CD4-positive, alpha-beta T cell treated with Interleukin-17A for 4 hours (primary cell): ENCODE measurements around the gene HCN4.

ENCODE experiments used
- DNase-seq: peaks from one replicate; pipeline ENCODE4 v3.0.0-alpha.2; 2020; ENCODE audit warnings: mixed read lengths

Gene HCN4

DNA sequence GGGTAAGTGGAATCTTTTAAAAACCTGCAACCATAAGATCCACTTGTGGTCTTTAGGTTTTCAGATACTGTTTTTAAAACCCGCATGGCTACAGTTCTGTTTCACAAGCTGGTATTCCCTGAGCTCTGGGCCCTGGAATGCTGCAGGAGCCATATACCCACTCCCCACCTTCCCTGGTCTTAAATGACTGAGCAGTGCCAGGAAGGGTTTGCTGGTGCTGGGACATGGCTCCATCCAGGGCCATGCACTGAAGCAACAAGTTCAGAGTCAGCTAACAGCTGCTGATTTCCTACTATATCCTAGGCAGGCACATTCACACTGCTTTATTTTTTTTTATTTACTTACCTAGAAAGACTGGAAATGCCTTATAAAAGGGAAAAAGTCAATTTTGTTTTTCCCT, 77.3 kb downstream of the HCN4 start:
- no peak for DNase-seq

- no peak for DNase-seq
These were observed 81.7 kb downstream of the HCN4 start for GRCh38 chr15:73287019-73287418.

GRCh38 chr15:73286311-73286710, 82.4 kb downstream of the HCN4 start:
- no peak for DNase-seq

DNA sequence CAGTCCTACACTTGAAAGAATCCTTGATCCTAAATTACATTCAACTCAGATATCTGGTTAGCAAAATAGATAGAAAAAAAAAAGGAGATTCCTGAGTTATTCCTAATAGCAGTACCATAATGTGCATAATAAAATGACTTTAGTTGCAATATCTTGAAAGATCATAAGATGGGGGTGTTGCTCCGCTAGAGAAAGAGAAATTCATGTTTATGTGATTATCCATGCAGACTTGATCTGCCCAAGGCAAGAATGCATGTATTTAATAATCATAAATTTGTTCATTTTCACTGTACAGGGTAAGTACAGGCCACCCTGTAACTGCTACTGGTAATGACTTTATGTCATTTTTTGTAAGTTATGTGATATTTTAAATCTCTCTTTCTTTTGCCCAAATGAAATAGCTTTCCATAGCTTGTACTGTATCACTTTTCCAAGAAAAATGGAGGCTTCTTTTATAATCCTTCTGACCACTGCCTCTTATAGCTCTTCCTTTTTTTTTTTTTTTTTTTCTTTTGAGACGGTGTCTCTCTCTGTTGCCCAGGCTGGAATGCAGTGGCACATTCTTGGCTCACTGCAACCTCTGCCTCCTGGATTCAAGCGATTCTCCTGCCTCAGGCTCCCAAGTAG, 84.6 kb downstream of the HCN4 start:
- no peak for DNase-seq

- DNase-seq: no peak
These were observed 85.3 kb downstream of the HCN4 start for GRCh38 chr15:73283366-73283962.

DNA sequence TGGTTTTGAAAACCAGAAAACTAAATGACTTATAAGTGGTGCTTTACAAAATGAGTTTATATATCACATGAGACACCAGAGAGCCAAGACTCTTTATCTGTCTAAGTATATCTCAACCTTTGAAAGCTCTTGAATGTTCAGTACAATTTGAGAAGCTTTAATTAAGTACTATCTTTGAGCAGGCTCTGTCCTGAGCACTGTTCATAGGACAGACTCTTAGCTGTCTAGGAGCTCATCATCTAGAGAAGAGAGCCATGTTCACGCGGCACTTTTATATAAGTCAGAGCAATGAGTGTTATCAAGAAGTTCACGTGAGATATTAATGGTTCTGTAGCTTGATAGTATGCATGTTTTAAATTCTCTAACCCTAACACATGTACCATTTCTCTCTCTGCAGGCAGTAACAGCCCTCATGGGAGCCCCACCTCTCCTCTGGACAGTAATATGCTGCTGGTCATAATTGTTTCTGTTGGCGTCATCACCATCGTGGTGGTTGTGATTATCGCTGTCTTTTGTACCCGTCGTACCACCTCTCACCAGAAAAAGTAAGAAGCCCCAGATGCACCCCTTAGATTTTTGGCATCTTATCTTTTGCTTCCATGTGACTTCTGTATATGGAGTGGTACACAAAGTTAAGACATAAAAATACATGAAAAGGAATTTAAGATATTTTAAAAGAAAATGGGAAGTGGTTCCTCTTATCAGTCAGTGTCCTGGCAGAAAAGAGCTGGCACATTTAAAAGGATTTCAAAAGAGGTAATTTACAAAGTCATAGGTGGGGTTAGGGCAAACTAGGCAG, 86.0 kb downstream of the HCN4 start:
- DNase-seq: no peak

- DNase-seq: no peak
These were observed 92.9 kb downstream of the HCN4 start for GRCh38 chr15:73275862-73276261.

GRCh38 chr15:73273181-73274002, 95.4 kb downstream of the HCN4 start:
- DNase-seq: peak; percentile 48

- DNase-seq: no peak
These were observed 98.2 kb downstream of the HCN4 start for GRCh38 chr15:73270366-73271097.
